DND-41 (cell line): ENCODE measurements around the gene KCNIP1.

Source experiments
- ATAC-seq: fragments of 200-7000 bp; cut with Tn5 transposase; 3 replicates; pipeline ENCODE4 v1.9.1; 2021; ENCODE audit warnings: low read depth; ENCODE audit not compliant: insufficient read depth
- DNase-seq: peaks from one replicate; pipeline ENCODE4 v3.0.0-alpha.2; 2020
- H2AFZ ChIP-seq: 2 replicates; pipeline ENCODE4 v1.6.0; 2012; ENCODE audit warnings: low read depth, low read length
- H3K27ac ChIP-seq: 2 replicates; pipeline ENCODE4 v1.5.1; 2012; ENCODE audit warnings: low read length, inconsistent platforms
- H3K27me3 ChIP-seq: fragments of 200-600 bp; sonication (generic); 2 replicates; pipeline ENCODE4 v1.6.0; 2012; ENCODE audit warnings: low read length, mild to moderate bottlenecking, inconsistent platforms; ENCODE audit not compliant: insufficient read depth, poor library complexity
- H3K36me3 ChIP-seq: 2 replicates; pipeline ENCODE4 v1.5.1; 2012; ENCODE audit warnings: low read length, inconsistent platforms; ENCODE audit not compliant: insufficient read depth
- H3K4me1 ChIP-seq: 2 replicates; pipeline ENCODE4 v1.5.1; 2012; ENCODE audit warnings: mild to moderate bottlenecking, low read length; ENCODE audit not compliant: insufficient read depth
- H3K4me2 ChIP-seq: 2 replicates; pipeline ENCODE4 v1.6.0; 2012; ENCODE audit warnings: mild to moderate bottlenecking, moderate library complexity, low read length, inconsistent platforms; ENCODE audit not compliant: insufficient read depth
- H3K4me3 ChIP-seq, 2 experiments: fragments of 200-600 bp in 1 of 2; shearing (Covaris generic) in 1 of 2; 2 replicates each; pipeline ENCODE4 v1.5.1; 2012 to 2016; ENCODE audit warnings: inconsistent platforms in 2 of 2, low read length in 2 of 2, mild to moderate bottlenecking in 2 of 2, low read depth in 1 of 2, moderate library complexity in 1 of 2
- H3K79me2 ChIP-seq: 2 replicates; pipeline ENCODE4 v1.6.0; 2012; ENCODE audit warnings: low read length, inconsistent platforms; ENCODE audit not compliant: insufficient read depth
- H3K9ac ChIP-seq: 2 replicates; pipeline ENCODE4 v1.6.0; 2012; ENCODE audit warnings: low read depth, mild to moderate bottlenecking, inconsistent platforms, low read length, moderate library complexity
- H3K9me3 ChIP-seq: 2 replicates; pipeline ENCODE4 v1.5.1; 2012; ENCODE audit warnings: low read length, moderate library complexity, mild to moderate bottlenecking, inconsistent platforms; ENCODE audit not compliant: insufficient read depth, severe bottlenecking
- H4K20me1 ChIP-seq: 2 replicates; pipeline ENCODE4 v1.6.0; 2012; ENCODE audit warnings: low read length; ENCODE audit not compliant: insufficient read depth
- EZH2 ChIP-seq: IDR thresholded peaks from 3 replicates; pipeline ENCODE4 v1.6.1; 2012; ENCODE audit warnings: borderline replicate concordance, low read depth, mild to moderate bottlenecking, moderate library complexity, low read length, inconsistent platforms; ENCODE audit not compliant: severe bottlenecking
- TF ChIP-seq, protein P1 (sequence below): IDR thresholded peaks from 2 replicates; pipeline ENCODE4 v1.5.1; 2012; ENCODE audit warnings: borderline replicate concordance, low read length, moderate library complexity, mild to moderate bottlenecking; ENCODE audit not compliant: poor library complexity, severe bottlenecking; ENCODE audit errors: extremely low read depth

KCNIP1 gene

GRCh38 chr5:170485616-170485911 is 18.3 kb upstream of the KCNIP1 start:
- H3K79me2 ChIP-seq, result no peaks in the 10 kb centered on the region
- no peak overlapping the region for H3K27ac ChIP-seq
- no peaks in the 10 kb centered on the region for H3K9me3 ChIP-seq
- ATAC-seq (no peak), DNase-seq (no peak)
- H4K20me1 ChIP-seq, result no peaks in the 10 kb centered on the region; the same call in 1 of the 2 replicates
- H3K4me3 ChIP-seq, result no peak overlapping the region
- H2AFZ ChIP-seq, result no peak overlapping the region
- no peak overlapping the region for H3K9ac ChIP-seq
- H3K4me1 ChIP-seq, result no peaks in the 10 kb centered on the region
- H3K27me3 ChIP-seq, result peaks cover 5% of the 10 kb centered on the region
- no peak for TF ChIP-seq EZH2
- TF ChIP-seq, protein P1, sequence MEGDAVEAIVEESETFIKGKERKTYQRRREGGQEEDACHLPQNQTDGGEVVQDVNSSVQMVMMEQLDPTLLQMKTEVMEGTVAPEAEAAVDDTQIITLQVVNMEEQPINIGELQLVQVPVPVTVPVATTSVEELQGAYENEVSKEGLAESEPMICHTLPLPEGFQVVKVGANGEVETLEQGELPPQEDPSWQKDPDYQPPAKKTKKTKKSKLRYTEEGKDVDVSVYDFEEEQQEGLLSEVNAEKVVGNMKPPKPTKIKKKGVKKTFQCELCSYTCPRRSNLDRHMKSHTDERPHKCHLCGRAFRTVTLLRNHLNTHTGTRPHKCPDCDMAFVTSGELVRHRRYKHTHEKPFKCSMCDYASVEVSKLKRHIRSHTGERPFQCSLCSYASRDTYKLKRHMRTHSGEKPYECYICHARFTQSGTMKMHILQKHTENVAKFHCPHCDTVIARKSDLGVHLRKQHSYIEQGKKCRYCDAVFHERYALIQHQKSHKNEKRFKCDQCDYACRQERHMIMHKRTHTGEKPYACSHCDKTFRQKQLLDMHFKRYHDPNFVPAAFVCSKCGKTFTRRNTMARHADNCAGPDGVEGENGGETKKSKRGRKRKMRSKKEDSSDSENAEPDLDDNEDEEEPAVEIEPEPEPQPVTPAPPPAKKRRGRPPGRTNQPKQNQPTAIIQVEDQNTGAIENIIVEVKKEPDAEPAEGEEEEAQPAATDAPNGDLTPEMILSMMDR, result no peak
- no peak overlapping the region for H3K4me2 ChIP-seq
- no peaks in the 10 kb centered on the region for H3K36me3 ChIP-seq

GRCh38 chr5:170486371-170486770 is 17.4 kb upstream of the KCNIP1 start:
- H2AFZ ChIP-seq, result no peak overlapping the region
- no peaks in the 10 kb centered on the region for H3K79me2 ChIP-seq
- TF ChIP-seq, protein P1, result no peak
- TF ChIP-seq EZH2, result no peak
- no peak for DNase-seq
- H3K27ac ChIP-seq, result no peak overlapping the region
- H3K4me3 ChIP-seq, result no peak overlapping the region
- ATAC-seq, result no peak
- no peaks in the 10 kb centered on the region; the same call in 1 of the 2 replicates for H4K20me1 ChIP-seq
- no peak overlapping the region for H3K4me2 ChIP-seq
- peaks cover 4% of the 10 kb centered on the region for H3K27me3 ChIP-seq
- H3K9me3 ChIP-seq, result no peaks in the 10 kb centered on the region
- H3K4me1 ChIP-seq, result no peaks in the 10 kb centered on the region
- no peaks in the 10 kb centered on the region for H3K36me3 ChIP-seq
- no peak overlapping the region for H3K9ac ChIP-seq

DNA sequence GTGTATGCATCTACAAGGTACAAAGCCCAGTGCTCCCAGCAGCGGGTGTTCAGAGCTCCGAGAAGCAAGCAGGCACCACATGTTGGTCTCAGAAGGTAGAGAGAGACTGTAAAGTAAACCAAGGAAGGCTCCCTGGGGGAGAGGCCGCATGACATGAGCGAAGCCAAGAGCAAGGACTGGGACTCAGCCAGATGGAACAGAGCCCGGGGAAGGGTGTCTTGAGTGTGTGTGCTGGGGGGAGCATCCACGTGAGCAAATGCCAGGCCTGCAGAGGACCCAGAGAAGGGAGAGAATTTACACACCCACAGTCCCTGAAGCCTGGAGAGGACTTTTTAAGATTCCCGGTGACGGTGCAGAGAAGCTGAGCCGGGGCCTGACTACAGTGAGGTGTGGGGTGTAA is 15.2 kb upstream of the KCNIP1 start:
- Histone ChIP-seq H3K27me3 (no peaks in the 10 kb centered on the region), H3K9ac (no peak overlapping the region), H3K27ac (no peak overlapping the region), H2AFZ (no peak overlapping the region), H3K9me3 (no peaks in the 10 kb centered on the region), H3K79me2 (no peaks in the 10 kb centered on the region), H3K4me3 (no peak overlapping the region), H3K36me3 (no peaks in the 10 kb centered on the region), H3K4me1 (no peaks in the 10 kb centered on the region), H3K4me2 (no peak overlapping the region), H4K20me1 (no peaks in the 10 kb centered on the region; the same call in 1 of the 2 replicates)
- ATAC-seq, result no peak
- DNase-seq, result no peak
- no peak for TF ChIP-seq EZH2
- TF ChIP-seq, protein P1, result no peak

GRCh38 chr5:170489199-170489598 is 14.6 kb upstream of the KCNIP1 start:
- H3K4me3 ChIP-seq, result no peak overlapping the region
- no peak overlapping the region for H3K4me2 ChIP-seq
- no peaks in the 10 kb centered on the region; the same call in 1 of the 2 replicates for H4K20me1 ChIP-seq
- H3K79me2 ChIP-seq, result no peaks in the 10 kb centered on the region
- no peak overlapping the region for H3K9ac ChIP-seq
- H3K9me3 ChIP-seq, result no peaks in the 10 kb centered on the region
- H2AFZ ChIP-seq, result no peak overlapping the region
- H3K36me3 ChIP-seq, result no peaks in the 10 kb centered on the region
- peaks cover 6% of the 10 kb centered on the region for H3K27me3 ChIP-seq
- TF ChIP-seq, protein P1, result no peak
- no peak for TF ChIP-seq EZH2
- ATAC-seq (no peak), DNase-seq (no peak)
- no peak overlapping the region for H3K27ac ChIP-seq
- H3K4me1 ChIP-seq, result no peaks in the 10 kb centered on the region
